Caco-2 (cell line): ENCODE measurements around the gene DVL1. TPM values are rescaled to one million over a fixed set of nuclear protein-coding genes. Genes with fewer than 3 reads are reported as not detected.

Experiments
- BruUV-seq: library from RNA; stranded (reverse); fragments of 400-500 nt; replicated peaks from 2 replicates; lab custom pipeline; 2021; lab: Mats Ljungman, UMichigan
- CTCF ChIA-PET: fragments of 300-600 bp; sonication (Branson Sonifier 250); formaldehyde crosslinking; loops from one replicate; lab custom pipeline; 2022; ENCODE audit warnings: antibody characterized with exemption; lab: Charles Lee
- POLR2A ChIA-PET: fragments of 300-600 bp; sonication (Branson Sonifier 250); formaldehyde crosslinking; loops from one replicate; lab custom pipeline; 2022; ENCODE audit warnings: antibody characterized with exemption; lab: Charles Lee
- DNase-seq, 2 experiments: peaks; one replicate each; pipeline versions ENCODE4 v3.0.0 to v3.0.0-alpha.2; 2020 to 2022
- H3K27me3 ChIP-seq: replicated peaks from 2 replicates; pipeline ENCODE4 v1.6.0; 2011; ENCODE audit warnings: low read length; ENCODE audit not compliant: control insufficient read depth, insufficient read depth
- H3K36me3 ChIP-seq: 2 replicates; pipeline ENCODE4 v1.5.1; 2011; ENCODE audit warnings: low read length; ENCODE audit not compliant: control insufficient read depth, insufficient read depth
- H3K4me1 ChIP-seq: fragments of 250-450 bp; sonication (Bioruptor Pico); 2 replicates; pipeline ENCODE4 v1.5.1; 2020; ENCODE audit warnings: mild to moderate bottlenecking
- H3K4me3 ChIP-seq: 2 replicates; pipeline ENCODE4 v1.5.1; 2011; ENCODE audit warnings: low read depth, mild to moderate bottlenecking, control low read depth, low read length
- H3K9me3 ChIP-seq: fragments of 250-450 bp; sonication (Bioruptor Pico); 2 replicates; pipeline ENCODE4 v1.5.1; 2020; ENCODE audit warnings: mild to moderate bottlenecking, moderate library complexity
- H3K27ac Mint-ChIP-seq: one replicate; pipeline ENCODE4 v1.8.0; 2022; ENCODE audit warnings: mixed read lengths; ENCODE audit not compliant: unreplicated experiment
- H3K27me3 Mint-ChIP-seq: one replicate; pipeline ENCODE4 v1.8.0; 2022; ENCODE audit warnings: mixed read lengths; ENCODE audit not compliant: insufficient read depth, unreplicated experiment
- H3K36me3 Mint-ChIP-seq: one replicate; pipeline ENCODE4 v1.8.0; 2022; ENCODE audit warnings: mild to moderate bottlenecking, mixed read lengths; ENCODE audit not compliant: insufficient read depth, unreplicated experiment
- H3K4me1 Mint-ChIP-seq: one replicate; pipeline ENCODE4 v1.8.0; 2022; ENCODE audit warnings: low read depth, mixed read lengths; ENCODE audit not compliant: unreplicated experiment
- H3K4me3 Mint-ChIP-seq: one replicate; pipeline ENCODE4 v1.8.0; 2022; ENCODE audit warnings: mild to moderate bottlenecking, moderate library complexity, mixed read lengths; ENCODE audit not compliant: unreplicated experiment
- H3K9me3 Mint-ChIP-seq: one replicate; pipeline ENCODE4 v1.8.0; 2022; ENCODE audit warnings: mixed read lengths; ENCODE audit not compliant: unreplicated experiment
- intact Hi-C: fragments of 100-400 bp; cut with micrococcal nuclease; formaldehyde crosslinking; loops from one replicate; pipeline ENCODE4 v1.10.0; 2022; ENCODE audit not compliant: unreplicated experiment
- microRNA-seq: library from miRNA; unstranded; fragments of <30 nt; microRNA quantifications from one replicate; pipeline ENCODE4 v1.2.0, GENCODE V29; 2022
- total RNA-seq: library from RNA; stranded (reverse); gene quantifications from 2 replicates; pipeline ENCODE4 v1.2.3, GENCODE V29; 2022
- TF ChIP-seq, protein P1 (sequence below), 2 experiments: fragments of 200-600 bp in 1 of 2; IDR thresholded peaks; 1 replicate in 1 of 2; 2 replicates in 1 of 2; pipeline versions ENCODE4 v1.5.1 to v1.8.0; 2011 to 2022; ENCODE audit warnings: antibody characterized with exemption in 1 of 2, control low read depth in 1 of 2, inconsistent platforms in 1 of 2, low read depth in 1 of 2, low read length in 1 of 2, mild to moderate bottlenecking in 1 of 2, moderate library complexity in 1 of 2; ENCODE audit not compliant: insufficient read depth in 1 of 2, severe bottlenecking in 1 of 2, unreplicated experiment in 1 of 2

Gene DVL1
- total RNA-seq, 1 experiment from 2014 or later: 40.6 TPM

DNA sequence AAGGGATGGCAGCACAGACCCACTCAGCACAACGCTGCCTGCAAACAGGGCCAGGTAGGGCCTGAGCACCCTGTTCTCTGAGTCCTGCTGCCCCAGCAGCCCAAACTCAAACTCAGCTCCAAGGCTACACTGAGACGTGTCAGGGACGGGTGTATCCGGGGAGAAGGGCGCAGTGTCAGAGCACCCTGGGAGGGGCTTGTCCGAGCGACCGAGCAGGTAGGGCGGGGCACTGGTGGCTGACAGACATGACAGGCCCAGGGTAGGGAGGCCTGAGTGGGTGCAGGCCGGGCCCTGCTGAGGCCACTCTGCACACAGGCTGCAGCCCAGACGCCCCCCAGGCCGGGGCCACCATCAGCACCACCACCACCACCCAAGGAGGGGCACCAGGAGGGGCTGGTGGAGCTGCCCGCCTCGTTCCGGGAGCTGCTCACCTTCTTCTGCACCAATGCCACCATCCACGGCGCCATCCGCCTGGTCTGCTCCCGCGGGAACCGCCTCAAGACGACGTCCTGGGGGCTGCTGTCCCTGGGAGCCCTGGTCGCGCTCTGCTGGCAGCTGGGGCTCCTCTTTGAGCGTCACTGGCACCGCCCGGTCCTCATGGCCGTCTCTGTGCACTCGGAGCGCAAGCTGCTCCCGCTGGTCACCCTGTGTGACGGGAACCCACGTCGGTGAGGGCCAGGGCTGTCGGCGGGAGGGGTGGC, 63.5 kb downstream of the DVL1 start:
- peaks cover 3% of the 10 kb centered on the region for H3K27me3 Mint-ChIP-seq
- intact Hi-C loops: no loop called here
- CTCF ChIA-PET: no interaction called here

More for the DNA sequence above, 63.5 kb downstream of the DVL1 start:
- DNase-seq: no peak
- H3K27me3 ChIP-seq: no peaks in the 10 kb centered on the region
- POLR2A ChIA-PET: no interaction called here
- BruUV-seq: no TSS peak
- H3K9me3 Mint-ChIP-seq: peaks cover 8% of the 10 kb centered on the region
- H3K9me3 ChIP-seq: no peaks in the 10 kb centered on the region
- no peaks in the 10 kb centered on the region for H3K4me1 Mint-ChIP-seq
- TF ChIP-seq, protein P1, sequence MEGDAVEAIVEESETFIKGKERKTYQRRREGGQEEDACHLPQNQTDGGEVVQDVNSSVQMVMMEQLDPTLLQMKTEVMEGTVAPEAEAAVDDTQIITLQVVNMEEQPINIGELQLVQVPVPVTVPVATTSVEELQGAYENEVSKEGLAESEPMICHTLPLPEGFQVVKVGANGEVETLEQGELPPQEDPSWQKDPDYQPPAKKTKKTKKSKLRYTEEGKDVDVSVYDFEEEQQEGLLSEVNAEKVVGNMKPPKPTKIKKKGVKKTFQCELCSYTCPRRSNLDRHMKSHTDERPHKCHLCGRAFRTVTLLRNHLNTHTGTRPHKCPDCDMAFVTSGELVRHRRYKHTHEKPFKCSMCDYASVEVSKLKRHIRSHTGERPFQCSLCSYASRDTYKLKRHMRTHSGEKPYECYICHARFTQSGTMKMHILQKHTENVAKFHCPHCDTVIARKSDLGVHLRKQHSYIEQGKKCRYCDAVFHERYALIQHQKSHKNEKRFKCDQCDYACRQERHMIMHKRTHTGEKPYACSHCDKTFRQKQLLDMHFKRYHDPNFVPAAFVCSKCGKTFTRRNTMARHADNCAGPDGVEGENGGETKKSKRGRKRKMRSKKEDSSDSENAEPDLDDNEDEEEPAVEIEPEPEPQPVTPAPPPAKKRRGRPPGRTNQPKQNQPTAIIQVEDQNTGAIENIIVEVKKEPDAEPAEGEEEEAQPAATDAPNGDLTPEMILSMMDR (IDR thresholded peaks at IDR 0.05; ENCODE audit: insufficient read depth in 1 of 2, low read depth in 1 of 2, low read length in 1 of 2, severe bottlenecking in 1 of 2, unreplicated experiment in 1 of 2): no peak
- no peak overlapping the region for H3K4me3 ChIP-seq
- no peaks in the 10 kb centered on the region for H3K4me1 ChIP-seq
- peaks cover 9% of the 10 kb centered on the region for H3K36me3 Mint-ChIP-seq
- no peaks in the 10 kb centered on the region for H3K36me3 ChIP-seq
- H3K4me3 Mint-ChIP-seq: no peak overlapping the region
- H3K27ac Mint-ChIP-seq: no peak overlapping the region

Small RNA genes lying within 50 kb of the gene (microRNA-seq; reads per million reads assigned to microRNA genes)
- gene MIR6726: 1.5 reads per million
- gene MIR6727: 0.93 reads per million
- gene MIR6808: 1.1 reads per million

Other genes with a start within 250 kb of the DVL1 start
- gene C1orf159, start 233.3 kb downstream of the DVL1 start, total RNA-seq: 12.9 and 14.0 TPM in 2 replicates
- gene TTLL10, start 175.5 kb downstream of the DVL1 start, total RNA-seq: 0.29 and 1.2 TPM in 2 replicates
- not detected in 2 replicates for gene TNFRSF18, start 142.8 kb downstream of the DVL1 start, total RNA-seq
- gene TNFRSF4, start 135.3 kb downstream of the DVL1 start, total RNA-seq: not detected in 2 replicates
- gene SDF4, start 117.4 kb downstream of the DVL1 start, total RNA-seq: 138 and 140 TPM in 2 replicates
- gene B3GALT6, start 117.2 kb downstream of the DVL1 start, total RNA-seq: 24.8 and 25.3 TPM in 2 replicates
- 3.4 and 3.7 TPM in 2 replicates for gene C1QTNF12, start 102.7 kb downstream of the DVL1 start, total RNA-seq
- 57.2 and 62.7 TPM in 2 replicates for gene UBE2J2, start 75.6 kb downstream of the DVL1 start, total RNA-seq
- 1.0 and 2.8 TPM in 2 replicates for gene SCNN1D, start 69.0 kb downstream of the DVL1 start, total RNA-seq
- gene ACAP3, start 41.5 kb downstream of the DVL1 start, total RNA-seq: 46.6 and 48.5 TPM in 2 replicates
- 39.8 and 43.8 TPM in 2 replicates for gene PUSL1, start 40.8 kb downstream of the DVL1 start, total RNA-seq
- 103 and 115 TPM in 2 replicates for gene INTS11, start 24.8 kb downstream of the DVL1 start, total RNA-seq
- 16.2 and 16.8 TPM in 2 replicates for gene CPTP, start 24.6 kb downstream of the DVL1 start, total RNA-seq
- 0.09 and 0.29 TPM in 2 replicates for gene TAS1R3, start 18.1 kb downstream of the DVL1 start, total RNA-seq
- gene MXRA8, start 9.1 kb upstream of the DVL1 start, total RNA-seq: 4.9 and 5.0 TPM in 2 replicates
- gene AURKAIP1, start 25.8 kb upstream of the DVL1 start, total RNA-seq: 187 and 200 TPM in 2 replicates
- gene CCNL2, start 49.9 kb upstream of the DVL1 start, total RNA-seq: 145 and 147 TPM in 2 replicates
- 109 and 110 TPM in 2 replicates for gene MRPL20, start 57.9 kb upstream of the DVL1 start, total RNA-seq
- 1.6 and 3.2 TPM in 2 replicates for gene ANKRD65, start 71.9 kb upstream of the DVL1 start, total RNA-seq
- 73.7 and 74.7 TPM in 2 replicates for gene VWA1, start 86.3 kb upstream of the DVL1 start, total RNA-seq
- 0.84 and 0.95 TPM in 2 replicates for gene ATAD3C, start 100.3 kb upstream of the DVL1 start, total RNA-seq
- 48.1 and 54.7 TPM in 2 replicates for gene ATAD3B, start 122.3 kb upstream of the DVL1 start, total RNA-seq
- 58.6 and 67.3 TPM in 2 replicates for gene ATAD3A, start 162.7 kb upstream of the DVL1 start, total RNA-seq
- 1.0 and 1.2 TPM in 2 replicates for gene TMEM240, start 191.2 kb upstream of the DVL1 start, total RNA-seq
- gene SSU72, start 225.4 kb upstream of the DVL1 start, total RNA-seq: 91.5 and 96.2 TPM in 2 replicates